HEK293 (cell line): Measurements from ENCODE around the gene ISL2.

Source experiments
- CTCF ChIA-PET: fragments of 350-600 bp; formaldehyde crosslinking; extraction: SDS; loops from one replicate; lab custom pipeline; 2021; ENCODE audit warnings: antibody characterized with exemption; lab: Yijun Ruan, JAX
- POLR2A ChIA-PET: fragments of 300-600 bp; formaldehyde crosslinking; extraction: SDS; loops from one replicate; lab custom pipeline; 2020; ENCODE audit warnings: antibody characterized with exemption, inconsistent platforms; lab: Yijun Ruan, JAX
- H3K27ac ChIP-seq: fragments of 200-500 bp; sonication (Bioruptor generic); 2 replicates; pipeline ENCODE4 v1.5.1; 2014; ENCODE audit warnings: low read depth, low read length, control low read depth, inconsistent platforms; ENCODE audit errors: extremely low read depth
- H3K36me3 ChIP-seq, 2 experiments: fragments of 200-500 bp in 1 of 2; sonication (Bioruptor generic) in 1 of 2; 1 replicate in 1 of 2; 2 replicates in 1 of 2; pipeline ENCODE4 v1.5.1; 2014 to 2017; ENCODE audit warnings: inconsistent platforms in 2 of 2, low read length in 2 of 2; ENCODE audit not compliant: control insufficient read depth in 2 of 2, insufficient read depth in 1 of 2
- H3K4me1 ChIP-seq: fragments of 200-500 bp; sonication (Bioruptor generic); 2 replicates; pipeline ENCODE4 v1.5.1; 2014; ENCODE audit warnings: mild to moderate bottlenecking, low read length, inconsistent platforms; ENCODE audit not compliant: control insufficient read depth, insufficient read depth
- H3K4me3 ChIP-seq: 2 replicates; pipeline ENCODE4 v1.5.1; 2011; ENCODE audit warnings: low read depth, mild to moderate bottlenecking, control low read depth, low read length, moderate library complexity
- H3K9me3 ChIP-seq: fragments of 200-500 bp; sonication (Bioruptor generic); 2 replicates; pipeline ENCODE4 v1.5.1; 2014; ENCODE audit warnings: low read depth, low read length, inconsistent platforms; ENCODE audit not compliant: control insufficient read depth, insufficient read depth
- FEZF1 ChIP-seq: fragments of 450-650 bp; formaldehyde crosslinking; IDR thresholded peaks from 2 replicates; pipeline ENCODE4 v1.5.1; 2016; ENCODE audit warnings: missing biosample characterization, missing genetic modification characterization
- MEIS1 ChIP-seq: sonication (generic); formaldehyde crosslinking; IDR thresholded peaks from 2 replicates; pipeline ENCODE4 v1.8.1; 2022; ENCODE audit warnings: missing genetic modification reagents, mild to moderate bottlenecking, borderline replicate concordance
- SP3 ChIP-seq: fragments of 450-650 bp; formaldehyde crosslinking; IDR thresholded peaks from 2 replicates; pipeline ENCODE4 v1.5.1; 2016; ENCODE audit warnings: missing biosample characterization, missing genetic modification characterization
- TRIM28 ChIP-seq: IDR thresholded peaks from 2 replicates; pipeline ENCODE4 v1.6.1; 2011; ENCODE audit warnings: low read length, control low read depth, borderline replicate concordance
- YY1 ChIP-seq: fragments of 450-650 bp; formaldehyde crosslinking; IDR thresholded peaks from 2 replicates; pipeline ENCODE4 v1.5.1; 2018; ENCODE audit warnings: missing biosample characterization, missing genetic modification characterization
- ZFHX2 ChIP-seq: fragments of 450-650 bp; formaldehyde crosslinking; conservative IDR thresholded peaks from 2 replicates; pipeline ENCODE4 v1.5.1; 2016; ENCODE audit warnings: missing biosample characterization, missing genetic modification characterization
- ZNF10 ChIP-seq: fragments of 450-650 bp; formaldehyde crosslinking; IDR thresholded peaks from 2 replicates; pipeline ENCODE4 v1.5.1; 2017; ENCODE audit warnings: missing biosample characterization, missing genetic modification characterization
- ZNF146 ChIP-seq: fragments of 450-650 bp; formaldehyde crosslinking; IDR thresholded peaks from 2 replicates; pipeline ENCODE4 v1.5.1; 2016; ENCODE audit warnings: missing biosample characterization, missing genetic modification characterization
- ZNF155 ChIP-seq: fragments of 450-650 bp; formaldehyde crosslinking; IDR thresholded peaks from 2 replicates; pipeline ENCODE4 v1.5.1; 2016; ENCODE audit warnings: missing biosample characterization, missing genetic modification characterization
- ZNF175 ChIP-seq: fragments of 450-650 bp; formaldehyde crosslinking; IDR thresholded peaks from 2 replicates; pipeline ENCODE4 v1.5.1; 2016; ENCODE audit warnings: missing biosample characterization, missing genetic modification characterization
- ZNF2 ChIP-seq: fragments of 450-650 bp; formaldehyde crosslinking; IDR thresholded peaks from 2 replicates; pipeline ENCODE4 v1.5.1; 2016; ENCODE audit warnings: missing biosample characterization, missing genetic modification characterization
- ZNF248 ChIP-seq: fragments of 450-650 bp; formaldehyde crosslinking; IDR thresholded peaks from 2 replicates; pipeline ENCODE4 v1.5.1; 2017; ENCODE audit warnings: missing biosample characterization, missing genetic modification characterization
- ZNF350 ChIP-seq: fragments of 450-650 bp; formaldehyde crosslinking; IDR thresholded peaks from 2 replicates; pipeline ENCODE4 v1.5.0; 2017; ENCODE audit warnings: missing biosample characterization, mild to moderate bottlenecking, missing genetic modification characterization
- ZNF416 ChIP-seq: fragments of 450-650 bp; formaldehyde crosslinking; IDR thresholded peaks from 2 replicates; pipeline ENCODE4 v1.5.1; 2016; ENCODE audit warnings: missing biosample characterization, missing genetic modification characterization
- ZNF530 ChIP-seq: fragments of 450-650 bp; formaldehyde crosslinking; IDR thresholded peaks from 2 replicates; pipeline ENCODE4 v1.5.1; 2016; ENCODE audit warnings: low read depth, missing biosample characterization, missing genetic modification characterization
- ZNF548 ChIP-seq: fragments of 450-650 bp; formaldehyde crosslinking; IDR thresholded peaks from 2 replicates; pipeline ENCODE4 v1.5.1; 2016; ENCODE audit warnings: missing biosample characterization, missing genetic modification characterization
- ZNF600 ChIP-seq: fragments of 450-650 bp; formaldehyde crosslinking; IDR thresholded peaks from 2 replicates; pipeline ENCODE4 v1.5.1; 2016; ENCODE audit warnings: missing biosample characterization, missing genetic modification characterization
- ZNF747 ChIP-seq: fragments of 450-650 bp; formaldehyde crosslinking; IDR thresholded peaks from 2 replicates; pipeline ENCODE4 v1.5.1; 2016; ENCODE audit warnings: missing biosample characterization, missing genetic modification characterization
- TF ChIP-seq, protein P1 (sequence below): IDR thresholded peaks from 2 replicates; pipeline ENCODE4 v1.6.1; 2011; ENCODE audit warnings: mild to moderate bottlenecking, low read depth, low read length, borderline replicate concordance
- TF ChIP-seq, protein P2 (sequence below): fragments of 450-650 bp; formaldehyde crosslinking; IDR thresholded peaks from 2 replicates; pipeline ENCODE4 v1.5.1; 2016; ENCODE audit warnings: missing biosample characterization, missing genetic modification characterization
- TF ChIP-seq, protein P3 (sequence below): fragments of 450-650 bp; formaldehyde crosslinking; IDR thresholded peaks from 2 replicates; pipeline ENCODE4 v1.5.1; 2016; ENCODE audit warnings: missing biosample characterization, missing genetic modification characterization, low read depth
- TF ChIP-seq, protein P4 (sequence below): fragments of 450-650 bp; formaldehyde crosslinking; IDR thresholded peaks from 2 replicates; pipeline ENCODE4 v1.5.1; 2016; ENCODE audit warnings: missing biosample characterization, missing genetic modification characterization
- TF ChIP-seq, protein P5 (sequence below): fragments of 450-650 bp; formaldehyde crosslinking; IDR thresholded peaks from 2 replicates; pipeline ENCODE4 v1.5.1; 2016; ENCODE audit warnings: missing biosample characterization, missing genetic modification characterization
- TF ChIP-seq, protein P6 (sequence below): sonication (generic); formaldehyde crosslinking; IDR thresholded peaks from 2 replicates; pipeline ENCODE4 v1.8.1; 2022; ENCODE audit warnings: mild to moderate bottlenecking, moderate library complexity, missing genetic modification reagents
- TF ChIP-seq, protein P7 (sequence below): fragments of 450-650 bp; formaldehyde crosslinking; optimal IDR thresholded peaks from 2 replicates; pipeline ENCODE3; 2016; ENCODE audit warnings: missing biosample characterization, mild to moderate bottlenecking, missing genetic modification characterization

Gene ISL2

DNA sequence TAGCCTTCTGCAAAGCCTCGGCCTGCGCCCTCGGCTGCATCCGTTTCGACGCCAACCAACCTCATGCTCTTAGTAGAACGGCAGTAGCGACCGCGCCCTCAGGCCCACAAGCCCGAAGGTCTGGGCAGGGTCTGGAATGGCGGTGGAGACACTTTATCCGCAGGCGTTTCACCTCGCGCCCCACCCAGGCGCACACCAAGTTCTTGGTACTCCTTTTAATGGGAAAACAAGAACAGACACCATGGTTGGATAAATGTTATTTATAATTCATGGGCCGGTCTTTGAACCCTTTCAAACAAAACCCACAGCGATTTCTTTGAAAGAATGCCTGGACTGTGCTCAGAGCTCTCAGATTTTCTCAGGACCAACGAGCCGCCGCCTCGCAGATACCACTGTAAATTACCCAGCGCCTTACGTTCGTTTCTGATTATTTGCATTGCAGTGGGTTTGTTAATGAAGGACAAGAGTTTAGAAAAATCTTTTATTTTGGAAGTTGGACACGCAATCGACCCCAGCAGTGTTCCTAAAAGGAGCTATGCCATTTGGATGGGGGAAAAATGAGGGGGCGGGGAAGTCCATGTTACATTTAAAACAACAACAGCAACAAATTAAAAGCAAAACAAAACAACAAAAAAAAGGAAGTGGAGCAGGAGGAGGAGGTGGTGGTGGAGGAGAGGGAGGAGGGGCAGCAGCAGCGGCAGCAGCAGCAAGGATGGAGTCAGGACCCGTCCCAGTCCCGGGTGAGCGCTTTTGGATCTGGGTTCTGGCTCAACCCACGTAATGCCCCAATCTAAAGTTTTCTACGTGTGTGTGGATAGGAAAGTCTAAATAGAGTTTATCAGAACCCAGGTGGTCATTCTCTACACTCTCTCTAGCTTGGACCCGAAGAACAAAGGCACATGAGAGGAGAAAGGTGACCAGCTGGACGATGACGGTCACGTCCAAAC lies 993 bp upstream of the ISL2 start:
- Histone ChIP-seq H3K4me3 (peak overlapping the region; percentile 78), H3K9me3 (no peaks in the 10 kb centered on the region), H3K27ac (peak overlapping the region; percentile 81), H3K4me1 (peaks cover 3% of the 10 kb centered on the region; the same call in 1 of the 2 replicates), H3K36me3 (peaks cover 0 to 15% of the 10 kb centered on the region in 2 experiments; a peak in 1 of 3 replicates)
- CTCF ChIA-PET = interaction anchor here (0.6 to 4.1 kb wide), 15 partner anchors 9 to 784 kb away, joined by 3 to 14 read pairs (median 4); no protein-coding TSS in a partner anchor
- POLR2A ChIA-PET = interaction anchor here (0.6 to 4.3 kb wide), 29 partner anchors 9 to 735 kb away, joined by 3 to 134 read pairs (median 7); partner anchors contain the start of genes ETFA, RCN2 and TSPAN3
- TF ChIP-seq, protein P1, sequence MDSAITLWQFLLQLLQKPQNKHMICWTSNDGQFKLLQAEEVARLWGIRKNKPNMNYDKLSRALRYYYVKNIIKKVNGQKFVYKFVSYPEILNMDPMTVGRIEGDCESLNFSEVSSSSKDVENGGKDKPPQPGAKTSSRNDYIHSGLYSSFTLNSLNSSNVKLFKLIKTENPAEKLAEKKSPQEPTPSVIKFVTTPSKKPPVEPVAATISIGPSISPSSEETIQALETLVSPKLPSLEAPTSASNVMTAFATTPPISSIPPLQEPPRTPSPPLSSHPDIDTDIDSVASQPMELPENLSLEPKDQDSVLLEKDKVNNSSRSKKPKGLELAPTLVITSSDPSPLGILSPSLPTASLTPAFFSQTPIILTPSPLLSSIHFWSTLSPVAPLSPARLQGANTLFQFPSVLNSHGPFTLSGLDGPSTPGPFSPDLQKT = no peak
- TF ChIP-seq ZNF548 (tag by site-specific recombination) (no peak), MEIS1 (CRISPR knock-in tag) (no peak), ZNF416 (tag by site-specific recombination) (no peak), ZNF155 (tag by site-specific recombination) (no peak), ZNF146 (no peak), ZNF747 (tag by site-specific recombination) (no peak), ZNF600 (tag by site-specific recombination) (peak; percentile 28), ZNF350 (no peak), ZNF2 (tag by site-specific recombination) (no peak), ZNF10 (tag by site-specific recombination) (no peak), ZNF175 (tag by site-specific recombination) (no peak), YY1 (tag by site-specific recombination) (no peak), ZNF530 (no peak), ZFHX2 (tag by site-specific recombination) (peak; percentile 51; the same call in 1 of the 2 replicates), TRIM28 (no peak), ZNF248 (tag by site-specific recombination) (no peak), FEZF1 (tag by site-specific recombination) (no peak), SP3 (tag by site-specific recombination) (no peak)
- TF ChIP-seq, protein P2, sequence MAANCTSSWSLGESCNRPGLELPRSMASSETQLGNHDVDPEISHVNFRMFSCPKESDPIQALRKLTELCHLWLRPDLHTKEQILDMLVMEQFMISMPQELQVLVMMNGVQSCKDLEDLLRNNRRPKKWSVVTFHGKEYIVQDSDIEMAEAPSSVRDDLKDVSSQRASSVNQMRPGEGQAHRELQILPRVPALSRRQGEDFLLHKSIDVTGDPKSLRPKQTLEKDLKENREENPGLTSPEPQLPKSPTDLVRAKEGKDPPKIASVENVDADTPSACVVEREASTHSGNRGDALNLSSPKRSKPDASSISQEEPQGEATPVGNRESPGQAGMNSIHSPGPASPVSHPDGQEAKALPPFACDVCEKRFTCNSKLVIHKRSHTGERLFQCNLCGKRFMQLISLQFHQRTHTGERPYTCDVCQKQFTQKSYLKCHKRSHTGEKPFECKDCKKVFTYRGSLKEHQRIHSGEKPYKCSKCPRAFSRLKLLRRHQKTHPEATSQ (tag by site-specific recombination) = no peak
- TF ChIP-seq, protein P3, sequence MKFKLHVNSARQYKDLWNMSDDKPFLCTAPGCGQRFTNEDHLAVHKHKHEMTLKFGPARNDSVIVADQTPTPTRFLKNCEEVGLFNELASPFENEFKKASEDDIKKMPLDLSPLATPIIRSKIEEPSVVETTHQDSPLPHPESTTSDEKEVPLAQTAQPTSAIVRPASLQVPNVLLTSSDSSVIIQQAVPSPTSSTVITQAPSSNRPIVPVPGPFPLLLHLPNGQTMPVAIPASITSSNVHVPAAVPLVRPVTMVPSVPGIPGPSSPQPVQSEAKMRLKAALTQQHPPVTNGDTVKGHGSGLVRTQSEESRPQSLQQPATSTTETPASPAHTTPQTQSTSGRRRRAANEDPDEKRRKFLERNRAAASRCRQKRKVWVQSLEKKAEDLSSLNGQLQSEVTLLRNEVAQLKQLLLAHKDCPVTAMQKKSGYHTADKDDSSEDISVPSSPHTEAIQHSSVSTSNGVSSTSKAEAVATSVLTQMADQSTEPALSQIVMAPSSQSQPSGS (tag by site-specific recombination) = no peak
- TF ChIP-seq, protein P4, sequence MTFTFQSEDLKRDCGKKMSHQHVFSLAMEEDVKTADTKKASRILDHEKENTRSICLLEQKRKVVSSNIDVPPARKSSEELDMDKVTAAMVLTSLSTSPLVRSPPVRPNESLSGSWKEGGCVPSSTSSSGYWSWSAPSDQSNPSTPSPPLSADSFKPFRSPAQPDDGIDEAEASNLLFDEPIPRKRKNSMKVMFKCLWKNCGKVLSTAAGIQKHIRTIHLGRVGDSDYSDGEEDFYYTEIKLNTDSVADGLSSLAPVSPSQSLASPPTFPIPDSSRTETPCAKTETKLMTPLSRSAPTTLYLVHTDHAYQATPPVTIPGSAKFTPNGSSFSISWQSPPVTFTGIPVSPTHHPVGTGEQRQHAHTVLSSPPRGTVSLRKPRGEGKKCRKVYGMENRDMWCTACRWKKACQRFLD (tag by site-specific recombination) = no peak
- TF ChIP-seq, protein P5, sequence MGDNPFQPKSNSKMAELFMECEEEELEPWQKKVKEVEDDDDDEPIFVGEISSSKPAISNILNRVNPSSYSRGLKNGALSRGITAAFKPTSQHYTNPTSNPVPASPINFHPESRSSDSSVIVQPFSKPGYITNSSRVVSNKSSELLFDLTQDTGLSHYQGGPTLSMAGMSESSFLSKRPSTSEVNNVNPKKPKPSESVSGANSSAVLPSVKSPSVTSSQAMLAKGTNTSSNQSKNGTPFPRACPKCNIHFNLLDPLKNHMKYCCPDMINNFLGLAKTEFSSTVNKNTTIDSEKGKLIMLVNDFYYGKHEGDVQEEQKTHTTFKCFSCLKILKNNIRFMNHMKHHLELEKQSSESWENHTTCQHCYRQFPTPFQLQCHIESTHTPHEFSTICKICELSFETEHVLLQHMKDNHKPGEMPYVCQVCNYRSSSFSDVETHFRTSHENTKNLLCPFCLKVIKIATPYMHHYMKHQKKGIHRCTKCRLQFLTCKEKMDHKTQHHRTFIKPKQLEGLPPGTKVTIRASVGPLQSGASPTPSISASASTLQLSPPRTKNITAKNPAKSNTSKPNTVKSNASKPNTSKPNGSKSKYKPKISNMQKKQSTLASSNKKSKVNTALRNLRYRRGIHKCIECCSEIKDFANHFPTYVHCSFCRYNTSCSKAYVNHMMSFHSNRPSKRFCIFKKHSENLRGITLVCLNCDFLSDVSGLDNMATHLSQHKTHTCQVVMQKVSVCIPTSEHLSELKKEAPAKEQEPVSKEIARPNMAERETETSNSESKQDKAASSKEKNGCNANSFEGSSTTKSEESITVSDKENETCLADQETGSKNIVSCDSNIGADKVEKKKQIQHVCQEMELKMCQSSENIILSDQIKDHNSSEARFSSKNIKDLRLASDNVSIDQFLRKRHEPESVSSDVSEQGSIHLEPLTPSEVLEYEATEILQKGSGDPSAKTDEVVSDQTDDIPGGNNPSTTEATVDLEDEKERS (tag by site-specific recombination) = 0 out of 2 replicates have a peak, but pooled peaks have one; percentile 4
- TF ChIP-seq, protein P6, sequence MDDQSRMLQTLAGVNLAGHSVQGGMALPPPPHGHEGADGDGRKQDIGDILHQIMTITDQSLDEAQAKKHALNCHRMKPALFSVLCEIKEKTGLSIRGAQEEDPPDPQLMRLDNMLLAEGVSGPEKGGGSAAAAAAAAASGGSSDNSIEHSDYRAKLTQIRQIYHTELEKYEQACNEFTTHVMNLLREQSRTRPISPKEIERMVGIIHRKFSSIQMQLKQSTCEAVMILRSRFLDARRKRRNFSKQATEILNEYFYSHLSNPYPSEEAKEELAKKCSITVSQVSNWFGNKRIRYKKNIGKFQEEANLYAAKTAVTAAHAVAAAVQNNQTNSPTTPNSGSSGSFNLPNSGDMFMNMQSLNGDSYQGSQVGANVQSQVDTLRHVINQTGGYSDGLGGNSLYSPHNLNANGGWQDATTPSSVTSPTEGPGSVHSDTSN = no peak
- TF ChIP-seq, protein P7, sequence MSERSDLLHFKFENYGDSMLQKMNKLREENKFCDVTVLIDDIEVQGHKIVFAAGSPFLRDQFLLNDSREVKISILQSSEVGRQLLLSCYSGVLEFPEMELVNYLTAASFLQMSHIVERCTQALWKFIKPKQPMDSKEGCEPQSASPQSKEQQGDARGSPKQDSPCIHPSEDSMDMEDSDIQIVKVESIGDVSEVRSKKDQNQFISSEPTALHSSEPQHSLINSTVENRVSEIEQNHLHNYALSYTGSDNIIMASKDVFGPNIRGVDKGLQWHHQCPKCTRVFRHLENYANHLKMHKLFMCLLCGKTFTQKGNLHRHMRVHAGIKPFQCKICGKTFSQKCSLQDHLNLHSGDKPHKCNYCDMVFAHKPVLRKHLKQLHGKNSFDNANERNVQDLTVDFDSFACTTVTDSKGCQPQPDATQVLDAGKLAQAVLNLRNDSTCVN (tag by site-specific recombination) = no peak
